Brain pericyte (primary cell): ENCODE data around the gene SERP1.

Experiments used
- DNase-seq: peaks from one replicate; pipeline ENCODE4 v3.0.0-alpha.2; 2012; ENCODE audit warnings: low read depth, low spot score

SERP1 gene

DNA sequence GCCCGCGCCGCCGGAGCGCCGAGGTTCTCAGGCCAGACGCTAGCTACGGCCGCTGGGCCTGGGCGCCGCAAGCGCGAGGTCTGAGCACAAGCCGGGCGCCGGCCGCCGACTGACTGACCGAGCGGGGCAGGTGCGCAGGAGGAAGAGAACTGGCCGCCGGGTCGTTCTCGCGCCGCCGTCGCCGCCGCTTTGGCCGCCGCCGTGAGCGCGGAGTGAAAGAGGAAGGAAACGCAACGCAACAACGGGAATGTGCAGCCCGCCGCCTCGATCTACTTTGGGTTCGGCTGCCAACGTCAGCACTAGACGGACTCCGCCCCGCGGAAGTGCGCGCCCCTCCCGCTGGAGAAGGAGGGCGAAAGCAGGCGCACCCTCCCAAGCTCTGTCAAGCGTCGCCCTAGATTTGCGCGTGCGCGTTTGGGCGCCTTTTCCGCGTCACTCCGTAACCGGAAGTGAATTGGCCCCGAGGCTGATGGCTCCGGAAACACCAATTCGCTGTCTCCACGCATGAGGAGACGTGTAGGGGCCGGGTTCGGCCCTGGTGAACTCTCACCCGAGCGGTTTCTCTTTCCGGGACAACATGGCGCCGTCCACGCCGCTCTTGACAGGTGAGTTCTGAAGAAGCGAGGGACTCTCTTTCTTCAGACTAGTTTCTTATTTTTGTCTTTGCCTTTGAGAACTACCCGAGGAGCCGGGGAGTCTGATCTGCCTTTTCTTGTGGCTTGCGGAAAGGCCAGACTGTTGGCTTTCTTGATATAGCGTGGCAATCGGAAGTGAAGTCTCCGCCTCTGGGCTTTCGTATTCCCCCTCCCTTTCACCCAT lies at the start of gene SERP1, which contains the start of gene EIF2A:
SERP1 (minus strand) TSS at position 271 of the 819 bp plus-strand sequence. CDS start 361 bp downstream, outside the sequence.
EIF2A (plus strand) TSS at position 562 of the 819 bp plus-strand sequence; CDS start at position 578, 16 bp downstream.
- DNase-seq = peak; percentile 99

GRCh38 chr3:150594150-150594549 lies 47.9 kb upstream of the SERP1 start:
- DNase-seq = no peak

DNA sequence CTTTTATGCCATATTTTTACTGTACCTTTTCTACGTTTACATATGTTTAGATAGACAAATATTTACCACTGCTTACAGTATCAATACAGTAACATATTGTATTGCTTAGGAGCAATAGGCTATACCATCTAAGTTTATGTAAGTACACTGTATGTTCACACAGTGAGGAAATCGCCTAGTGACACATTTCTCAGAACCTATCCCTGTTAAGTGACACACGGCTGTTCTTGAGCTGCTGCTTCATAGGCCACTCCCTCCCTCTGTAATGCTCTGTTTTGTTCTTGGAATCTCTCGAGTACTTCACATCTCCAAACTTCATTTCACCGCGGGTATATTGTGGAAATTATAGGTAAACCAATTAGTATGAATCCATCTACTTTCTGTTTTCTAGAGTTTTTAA lies 43.5 kb upstream of the SERP1 start:
- DNase-seq = no peak

DNA sequence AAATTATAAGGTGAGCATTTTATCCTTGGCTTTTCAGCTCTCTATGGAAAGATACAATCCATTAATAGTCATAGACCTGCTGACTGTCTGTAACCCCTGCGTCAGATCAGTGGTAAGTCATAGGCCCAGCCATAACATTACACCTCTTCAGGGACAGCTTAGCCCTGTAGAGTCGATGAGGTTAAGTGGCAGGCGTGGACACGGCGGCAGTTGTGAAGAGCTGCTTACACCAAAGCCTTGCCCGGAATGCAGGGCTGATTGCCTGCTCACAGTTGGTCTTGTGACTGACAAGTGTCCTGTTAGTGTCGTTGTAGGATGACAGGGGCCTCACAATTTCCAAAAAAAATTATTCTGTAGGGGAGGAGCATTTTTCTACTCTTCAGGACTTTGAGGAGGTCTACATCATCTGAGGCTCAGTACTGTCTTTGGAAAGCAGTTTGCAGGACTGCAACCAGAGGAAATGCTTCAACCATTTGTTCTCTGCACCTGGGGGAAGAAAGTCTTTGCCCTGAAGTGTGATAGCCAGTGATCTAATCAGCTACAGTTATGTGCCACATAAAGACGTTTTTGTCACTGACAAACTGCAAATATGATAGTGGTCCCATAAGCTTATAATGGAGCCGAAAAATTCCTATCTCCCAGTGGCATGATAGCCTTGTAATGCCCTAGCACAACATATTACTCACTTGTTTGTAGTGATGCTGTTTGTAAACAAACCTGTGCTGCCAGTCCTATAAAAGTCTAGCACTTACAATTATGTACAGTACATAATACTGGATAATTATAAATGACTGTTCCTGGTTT lies 41.9 kb upstream of the SERP1 start:
- DNase-seq = no peak

DNA sequence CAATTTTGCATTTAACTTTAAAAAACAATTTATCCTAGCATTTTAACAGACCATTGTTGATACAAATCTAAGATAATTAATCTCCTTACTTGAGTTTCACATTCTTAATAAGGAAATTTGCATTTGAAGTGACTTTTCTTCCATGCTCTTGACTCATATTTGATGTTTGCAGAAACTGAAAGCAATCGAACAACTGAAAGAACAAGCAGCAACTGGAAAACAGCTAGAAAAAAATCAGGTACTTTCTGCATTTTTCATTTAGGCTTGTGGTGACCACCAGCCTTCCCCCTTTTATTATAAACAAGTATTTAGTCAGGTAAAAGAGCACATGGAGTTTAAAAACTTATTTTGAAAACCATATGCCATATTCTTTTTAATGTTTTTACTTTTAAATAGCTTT lies 36.7 kb upstream of the SERP1 start:
- no peak for DNase-seq

DNA sequence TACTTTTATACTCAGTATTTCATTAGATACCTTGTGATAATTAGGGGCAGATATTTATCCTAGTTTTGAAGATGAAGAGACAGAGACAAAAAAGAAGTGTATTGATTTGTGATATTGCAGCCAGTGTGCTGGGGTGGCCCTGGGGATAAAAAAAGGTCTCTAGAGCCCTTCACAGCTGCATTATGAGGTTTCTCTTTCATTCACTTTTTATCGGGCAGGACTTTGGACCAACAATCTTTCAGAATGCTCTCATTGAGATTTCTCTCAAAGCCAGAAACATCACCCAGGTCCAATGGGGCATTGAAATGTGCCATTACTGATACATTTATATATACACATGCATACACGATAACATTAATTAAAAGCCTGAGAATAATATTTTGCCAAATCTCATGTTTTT lies 36.3 kb upstream of the SERP1 start:
- DNase-seq = no peak

- no peak for DNase-seq
Measured at GRCh38 chr3:150581174-150581573, 34.9 kb upstream of the SERP1 start.

DNA sequence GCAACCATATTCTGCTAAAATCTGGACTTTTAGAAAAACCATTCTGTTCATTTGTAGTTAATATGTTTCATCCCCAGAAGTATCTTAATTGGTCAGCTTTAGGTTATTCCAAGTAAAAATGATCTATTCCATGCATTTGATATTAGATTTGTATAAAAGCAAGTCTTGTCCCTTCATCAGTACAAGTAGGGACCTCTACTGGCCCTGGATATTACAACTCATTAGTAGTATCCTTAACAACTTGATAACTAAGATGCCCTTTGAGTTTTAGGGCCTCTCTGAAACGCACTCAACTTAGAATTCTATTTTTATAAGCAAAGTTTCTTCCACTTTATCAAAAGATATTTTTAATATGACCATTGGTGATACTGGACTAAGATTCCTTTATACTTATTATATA lies 31.6 kb upstream of the SERP1 start:
- no peak for DNase-seq

DNA sequence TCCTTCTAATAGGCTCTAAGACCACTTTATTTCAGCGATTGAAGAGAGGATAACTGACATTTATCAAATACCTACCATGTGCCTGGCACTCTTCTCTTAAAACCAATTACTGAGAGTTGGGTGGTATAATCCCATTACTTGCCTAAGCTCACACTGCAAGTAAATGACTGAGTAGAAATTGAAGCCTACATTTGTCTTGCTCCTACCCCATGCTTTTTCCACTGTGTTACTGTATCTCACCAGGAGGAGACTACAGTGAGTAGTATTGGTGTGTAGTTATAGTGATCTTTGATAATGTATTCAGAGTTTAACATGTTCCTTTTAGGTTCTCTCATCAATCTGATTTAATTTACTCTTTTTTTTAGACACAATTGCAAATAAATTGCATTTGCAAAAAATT lies 21.0 kb upstream of the SERP1 start:
- DNase-seq = no peak

DNA sequence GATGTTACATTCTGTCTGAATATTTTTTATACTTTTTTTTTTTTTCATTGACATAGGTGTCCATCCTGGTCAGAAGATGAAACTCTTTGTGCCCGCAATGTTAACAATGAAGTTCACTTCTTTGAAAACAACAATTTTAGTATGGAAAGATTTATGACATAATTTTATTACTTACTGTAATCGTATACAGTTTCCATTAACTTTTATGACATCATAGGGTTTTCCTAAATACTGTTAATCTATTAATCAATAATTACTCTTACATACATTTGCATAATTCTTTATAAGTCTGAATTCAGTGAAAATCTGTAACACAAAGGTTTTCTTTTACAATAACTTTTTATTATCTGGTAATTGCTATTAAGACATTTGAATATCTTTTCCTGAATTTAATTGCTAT lies 17.9 kb upstream of the SERP1 start:
- DNase-seq = no peak

DNA sequence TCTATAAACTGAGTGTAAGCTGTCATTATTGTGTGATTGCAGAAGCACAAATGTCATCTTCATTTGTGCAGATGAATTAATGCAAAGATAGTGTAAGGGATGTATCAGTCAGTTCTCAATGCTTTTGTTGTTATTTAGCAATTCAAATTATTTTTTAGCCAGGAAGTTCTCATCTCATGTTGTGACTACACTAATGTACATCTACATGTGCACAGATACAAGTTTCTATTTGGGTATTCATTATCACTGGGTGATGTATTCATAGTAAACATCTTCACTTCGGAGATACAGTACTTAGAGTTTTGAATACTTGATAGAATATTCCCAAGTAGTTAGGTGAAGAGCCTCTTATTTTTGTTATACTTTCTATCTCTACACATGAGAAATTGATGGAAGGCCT lies 11.4 kb upstream of the SERP1 start:
- DNase-seq = no peak

- no peak for DNase-seq
Measured at GRCh38 chr3:150556792-150557191, 10.5 kb upstream of the SERP1 start.

GRCh38 chr3:150555859-150556436 lies 9.7 kb upstream of the SERP1 start:
- no peak for DNase-seq

DNA sequence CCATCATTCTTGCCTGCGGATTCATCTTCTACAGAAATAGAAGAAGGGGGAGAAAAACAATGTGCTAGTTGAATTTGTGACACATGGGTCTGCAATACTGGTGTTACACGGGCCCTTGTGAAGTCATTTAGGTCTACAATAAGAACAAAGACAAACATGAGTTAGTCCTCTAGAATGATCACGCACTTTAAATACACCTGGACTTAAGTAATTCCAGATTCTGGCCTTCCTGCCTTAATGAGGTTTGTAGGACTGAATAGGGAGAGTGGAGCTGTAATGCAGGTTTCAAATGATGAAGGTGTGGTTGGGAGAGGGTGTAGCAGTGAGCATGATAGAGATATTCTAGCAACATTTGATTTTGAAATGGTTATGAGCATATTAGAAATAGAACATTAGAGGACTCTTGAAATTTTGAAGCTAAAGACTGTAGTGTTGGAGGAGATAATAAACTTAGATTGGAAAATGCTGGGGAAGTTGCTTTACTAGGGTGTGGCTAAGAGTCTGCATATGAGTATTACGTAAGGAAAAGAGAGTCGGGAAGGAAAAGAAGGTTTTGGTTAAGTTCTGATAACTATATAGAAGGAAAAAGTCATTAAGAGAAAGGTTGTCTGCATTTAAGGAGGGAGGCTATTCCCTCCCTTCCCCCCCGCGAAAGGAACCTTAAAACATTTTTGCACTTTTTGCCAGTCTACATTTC lies 897 bp upstream of the SERP1 start:
- no peak for DNase-seq

GRCh38 chr3:150545419-150546225 lies 674 bp downstream of the SERP1 start:
- no peak for DNase-seq

- no peak for DNase-seq
Measured at GRCh38 chr3:150544726-150545125, 1.6 kb downstream of the SERP1 start.

DNA sequence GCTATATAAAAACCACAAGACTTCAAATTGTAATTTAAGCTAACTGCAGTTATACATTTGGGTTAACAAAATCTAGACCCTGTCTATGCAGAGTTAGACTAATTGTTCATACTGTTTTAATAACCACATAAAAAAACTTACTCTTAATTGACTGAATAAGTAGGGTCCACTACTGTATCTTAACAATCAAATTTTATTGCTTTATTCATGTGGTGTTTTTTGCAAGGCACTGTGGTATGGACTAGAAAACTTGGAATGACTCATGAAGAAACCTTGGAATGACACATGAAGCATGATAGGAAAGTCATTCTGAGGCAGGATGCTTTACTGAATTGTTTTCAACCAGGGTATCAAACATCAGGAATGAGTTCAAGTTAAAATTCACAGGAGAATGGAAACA lies 2.3 kb downstream of the SERP1 start:
- DNase-seq = no peak

- DNase-seq = no peak
Measured at GRCh38 chr3:150543531-150543930, 2.8 kb downstream of the SERP1 start.

DNA sequence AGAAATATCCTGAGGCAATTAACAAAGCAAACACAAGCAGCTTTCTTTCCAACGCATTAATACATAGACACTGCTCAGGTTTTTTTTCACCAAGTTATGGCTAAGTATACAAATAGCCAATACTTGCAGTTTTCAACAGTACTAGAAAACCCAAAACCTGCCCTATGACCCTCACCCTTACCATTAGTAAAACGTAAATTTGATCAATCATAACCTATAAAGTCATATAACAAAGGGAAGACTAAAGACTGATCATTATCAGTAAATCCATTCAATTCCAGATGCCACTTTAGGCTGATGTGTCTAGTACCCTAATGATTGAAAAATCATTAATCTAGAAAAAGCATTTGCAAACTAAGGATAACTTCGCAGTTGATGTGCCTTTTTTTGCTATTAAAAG lies 3.2 kb downstream of the SERP1 start:
- DNase-seq = no peak

GRCh38 chr3:150540991-150541390 lies 5.3 kb downstream of the SERP1 start:
- DNase-seq = no peak

DNA sequence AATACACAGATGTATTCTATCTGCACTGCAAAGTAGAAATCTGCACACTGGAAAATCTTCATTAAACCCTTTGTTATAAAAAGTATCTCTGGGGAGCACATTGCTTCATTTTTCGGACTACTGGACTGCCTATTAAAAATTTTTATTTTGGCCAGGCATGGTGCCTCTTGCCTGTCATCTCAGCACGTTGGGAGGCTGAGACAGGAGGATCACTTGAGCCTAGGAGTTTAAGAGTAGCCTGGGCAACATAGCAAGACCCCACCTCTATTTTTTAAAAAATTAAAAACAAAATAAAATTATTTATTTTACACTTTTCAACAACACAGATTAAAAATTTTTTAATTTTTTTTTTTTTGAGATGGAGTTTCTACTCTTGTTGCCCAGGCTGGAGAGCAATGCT lies 6.0 kb downstream of the SERP1 start:
- no peak for DNase-seq
